ENCODE measurements around the gene MAD1L1.
"Not testable (repeated sequence)": the region's sequence is repeated elsewhere in the genome, so short reads cannot be mapped to it uniquely, and the experiment has no call there.

Gene MAD1L1

DNA sequence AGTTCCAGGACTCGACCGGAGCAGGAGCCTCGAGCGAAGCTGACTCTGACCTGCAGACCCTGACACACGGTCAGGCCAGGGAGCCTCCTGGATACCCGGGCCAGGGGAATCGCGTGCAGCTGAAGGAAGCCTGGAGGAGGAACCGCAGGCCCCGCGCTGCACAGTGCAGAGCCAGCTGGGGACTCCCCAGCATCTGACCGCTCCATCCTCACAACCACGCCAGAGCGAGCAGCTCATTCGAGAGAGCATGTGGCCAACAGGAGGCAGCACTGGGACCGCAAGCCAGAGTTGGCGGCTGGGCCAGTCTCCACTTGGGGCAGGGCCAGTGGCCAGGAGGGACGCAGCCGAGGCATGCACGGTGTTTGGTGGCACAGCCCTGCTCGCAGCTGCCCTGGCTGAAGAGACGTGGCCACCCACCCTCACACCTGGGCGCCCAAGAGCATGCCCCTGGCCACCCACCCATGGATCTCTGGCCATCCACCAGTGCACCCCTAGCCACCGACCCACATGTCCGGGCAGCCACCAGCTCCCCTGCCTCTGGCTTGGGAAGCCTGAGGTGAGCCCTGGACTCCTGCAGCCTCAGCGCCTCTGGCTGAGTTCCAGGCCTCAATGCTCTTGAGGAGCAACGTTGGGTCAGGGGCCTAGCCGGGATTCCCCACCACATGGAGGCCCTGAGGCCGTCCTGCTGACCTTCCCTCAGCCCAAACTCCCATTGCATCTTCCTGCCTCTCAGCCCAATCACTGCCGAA lies 348.7 kb downstream of the MAD1L1 start:
- DNase-seq (ENCODE audit: low read depth): no peak

DNA sequence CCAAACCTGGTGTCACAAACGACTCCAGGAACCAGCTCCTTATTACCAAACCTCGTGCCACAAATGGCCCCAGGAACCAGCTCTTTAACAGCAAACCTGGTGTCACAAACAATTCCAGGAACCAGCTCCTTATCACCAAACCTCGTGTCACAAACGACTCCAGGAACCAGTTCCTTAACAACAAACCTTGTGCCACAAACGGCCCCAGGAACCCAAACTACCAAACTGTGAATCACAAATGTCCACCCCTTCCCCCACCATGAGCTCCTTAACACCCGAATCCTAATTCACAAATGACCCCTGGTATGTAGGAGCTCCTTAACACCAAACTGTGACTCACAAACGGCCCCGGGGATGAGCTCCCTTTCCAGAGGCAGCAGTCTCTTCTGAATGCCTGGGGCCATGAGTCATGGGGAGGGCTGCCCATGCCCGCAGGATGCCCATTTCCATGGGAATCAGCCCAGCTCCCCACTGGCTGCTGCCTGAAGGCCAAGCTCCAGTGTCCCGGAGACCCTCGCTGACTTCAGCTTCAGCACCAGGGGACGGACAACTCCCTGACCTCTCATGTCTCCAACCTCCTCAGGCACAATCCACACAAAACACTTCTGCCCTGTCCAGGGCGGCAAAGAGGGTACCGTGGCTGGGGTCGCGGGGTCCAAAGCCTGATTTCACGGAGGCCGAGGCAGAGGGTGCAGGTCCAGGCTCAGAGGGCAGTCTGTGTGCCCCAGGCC lies 349.5 kb downstream of the MAD1L1 start:
- DNase-seq (ENCODE audit: low read depth): no peak

DNA sequence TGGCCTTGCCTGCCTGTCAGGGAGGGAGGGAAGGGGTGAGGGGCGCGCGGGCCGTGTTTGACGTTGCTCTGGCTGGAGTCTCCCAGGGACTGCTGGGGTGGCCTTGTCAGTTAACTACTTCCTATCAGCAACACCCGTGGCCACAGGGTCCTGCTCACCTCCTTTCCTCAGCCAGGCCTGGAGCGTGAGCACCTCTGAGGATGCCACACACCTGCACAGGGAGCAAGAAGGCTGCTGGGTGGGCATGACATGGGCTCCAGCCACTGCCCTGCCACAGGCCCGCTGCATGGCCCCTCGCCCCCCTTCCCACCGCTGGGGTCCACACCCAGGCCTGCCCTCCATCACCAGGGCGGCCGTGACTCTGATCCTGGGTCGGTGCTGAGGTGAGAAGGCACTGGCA lies 350.3 kb downstream of the MAD1L1 start:
- DNase-seq (ENCODE audit: low read depth): no peak

DNA sequence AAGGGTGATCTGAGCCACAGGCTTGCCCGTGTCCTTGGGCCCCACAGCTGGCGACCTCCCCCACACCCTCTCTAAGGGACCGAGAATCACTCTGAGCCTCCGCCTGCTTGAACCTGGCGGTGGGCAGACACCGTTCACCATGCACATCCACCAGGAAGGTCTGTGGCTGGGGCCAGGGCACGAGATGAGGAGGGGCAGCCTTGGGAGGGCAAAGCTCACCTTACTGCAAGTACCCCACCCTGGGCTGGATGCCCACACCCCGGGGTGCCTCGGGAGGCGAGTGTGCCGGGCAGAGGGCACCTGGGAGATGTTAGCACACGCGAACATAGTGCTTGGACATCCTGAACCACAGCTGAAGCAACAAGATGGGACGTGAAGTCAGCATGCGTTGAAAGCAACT lies 350.8 kb downstream of the MAD1L1 start:
- DNase-seq (ENCODE audit: low read depth): no peak

DNA sequence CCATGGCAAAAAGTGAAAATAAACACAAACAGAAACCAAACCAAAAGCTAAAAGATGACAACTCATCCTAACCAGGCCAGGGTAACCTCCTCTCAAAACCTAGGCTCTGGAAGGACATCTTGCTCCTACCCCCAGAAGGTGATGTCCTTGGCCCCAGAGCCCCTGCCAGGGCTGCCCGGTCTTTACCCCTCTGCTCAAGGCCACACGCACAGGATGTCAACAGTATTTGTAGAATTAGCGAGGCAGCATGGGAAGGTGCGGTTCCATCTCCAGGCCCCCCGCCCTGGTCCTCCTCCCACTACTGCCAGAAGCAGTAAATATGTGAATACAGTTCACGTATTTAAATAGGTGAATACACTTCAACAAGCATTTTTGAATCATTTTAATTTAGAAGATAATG lies 356.1 kb downstream of the MAD1L1 start:
- not testable (repeated sequence) for DNase-seq (ENCODE audit: low read depth)

DNA sequence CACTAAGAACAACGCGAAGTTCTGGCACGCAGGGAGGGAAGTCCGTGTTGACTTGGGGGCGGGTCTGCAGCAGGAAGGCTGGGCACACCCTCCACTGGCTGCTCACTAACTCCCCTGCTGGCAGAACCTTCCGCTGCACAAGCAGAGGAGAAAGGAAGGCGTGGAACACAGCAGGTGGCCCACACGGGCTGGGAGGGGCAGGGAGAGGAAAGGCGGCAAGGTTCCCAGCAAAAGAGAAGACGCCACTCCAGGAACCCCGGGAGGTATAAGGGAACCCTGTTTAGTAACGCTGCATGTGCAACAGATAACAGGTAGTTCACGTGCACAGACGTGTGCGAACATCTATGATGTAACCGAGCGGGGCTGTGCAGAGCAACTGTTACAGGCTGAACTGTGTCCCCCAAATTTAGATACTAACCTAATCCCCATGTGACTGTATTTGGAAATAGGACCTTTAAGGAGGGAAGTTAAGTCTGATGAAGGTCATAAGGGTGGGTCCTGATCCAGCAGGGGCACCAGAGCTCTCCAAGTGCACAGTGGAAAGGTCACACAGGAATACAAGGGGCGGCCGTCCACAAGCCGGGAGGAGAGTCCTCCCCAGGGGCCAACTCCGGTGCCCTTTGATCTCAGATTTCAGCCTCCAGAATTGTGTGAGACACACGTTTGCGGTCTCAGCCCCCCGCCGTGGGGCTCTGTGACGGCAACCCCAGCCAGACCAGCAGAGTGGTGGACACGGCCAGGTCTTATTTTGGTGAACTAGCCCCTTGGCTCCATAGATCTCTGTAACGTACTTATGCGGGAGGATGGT lies 357.1 kb downstream of the MAD1L1 start:
- not testable (repeated sequence) for DNase-seq (ENCODE audit: low read depth)

DNA sequence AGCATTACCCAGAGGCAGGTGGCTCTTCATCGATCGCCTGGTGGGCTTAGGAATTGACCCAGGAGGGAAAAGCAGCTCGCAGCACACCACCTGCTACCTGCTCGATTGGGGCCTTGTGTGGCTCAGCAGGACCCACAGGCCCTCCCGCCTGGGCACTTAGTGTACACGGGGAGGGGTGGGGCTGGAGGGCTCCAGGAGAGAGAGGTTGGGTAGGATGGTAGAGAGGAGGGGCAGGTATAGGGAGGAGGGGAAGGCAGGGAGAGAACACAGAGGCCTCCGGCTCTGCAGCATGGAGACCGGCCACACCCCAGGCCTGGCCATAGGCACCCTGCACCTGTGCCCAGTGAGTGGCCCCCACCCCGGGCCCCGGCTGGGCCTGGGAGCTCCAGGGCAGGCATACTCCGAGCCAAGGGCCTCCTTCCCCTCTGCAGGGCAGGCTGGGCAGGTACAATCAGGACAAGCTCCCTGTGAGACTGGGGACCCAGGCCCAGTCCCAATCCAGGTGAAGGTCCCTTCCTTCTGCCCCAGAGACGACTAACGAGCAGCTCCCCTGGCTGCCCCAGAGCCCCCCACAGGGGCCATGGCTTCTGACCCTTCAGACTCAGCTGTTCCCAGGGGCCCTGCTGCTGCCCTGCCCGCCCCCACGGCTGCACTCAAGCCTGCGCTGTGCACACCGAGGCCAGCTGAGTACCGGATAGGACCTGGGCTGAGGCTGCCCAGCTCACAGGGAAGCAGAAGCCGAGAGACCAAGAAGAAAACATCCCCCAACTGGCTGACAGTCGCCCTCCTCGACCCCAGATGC lies 358.0 kb downstream of the MAD1L1 start:
- DNase-seq (ENCODE audit: low read depth): not testable (repeated sequence)

DNA sequence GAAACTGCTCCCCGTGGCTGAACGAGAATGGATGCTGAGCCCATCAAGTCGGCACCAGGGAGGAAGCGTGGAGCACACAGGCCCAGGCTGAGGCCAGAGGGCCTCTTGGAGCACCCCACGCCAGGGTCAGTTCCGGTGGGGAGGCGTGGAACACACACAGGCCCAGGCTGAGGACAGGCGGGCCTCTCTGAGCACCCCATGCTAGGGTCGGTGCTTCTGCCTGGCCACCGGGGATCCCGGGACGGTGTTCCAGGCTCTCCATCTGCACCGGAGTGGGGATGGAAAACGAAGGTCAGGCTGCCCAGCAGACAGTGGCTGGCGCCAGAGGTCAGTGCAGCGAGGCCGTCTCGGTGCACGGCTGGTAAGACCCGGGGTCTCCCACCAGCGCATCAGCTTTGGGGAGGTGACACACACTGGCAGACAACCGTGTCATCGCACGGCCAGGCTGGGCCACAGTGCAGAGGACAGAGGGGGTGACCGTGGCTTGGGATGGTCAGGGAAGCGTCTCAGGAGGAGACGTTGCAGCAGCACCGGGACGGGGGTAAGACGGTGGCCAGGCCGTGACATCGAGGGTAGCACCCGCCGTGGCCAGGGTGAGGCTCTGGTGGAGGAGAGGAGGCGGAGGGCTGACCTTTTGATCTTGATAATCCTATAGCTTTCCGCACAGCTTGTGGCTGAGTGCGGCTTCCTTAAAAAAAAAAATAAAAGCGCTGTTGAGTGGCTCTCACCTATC lies 358.7 kb downstream of the MAD1L1 start:
- no peak for DNase-seq (ENCODE audit: low read depth)

DNA sequence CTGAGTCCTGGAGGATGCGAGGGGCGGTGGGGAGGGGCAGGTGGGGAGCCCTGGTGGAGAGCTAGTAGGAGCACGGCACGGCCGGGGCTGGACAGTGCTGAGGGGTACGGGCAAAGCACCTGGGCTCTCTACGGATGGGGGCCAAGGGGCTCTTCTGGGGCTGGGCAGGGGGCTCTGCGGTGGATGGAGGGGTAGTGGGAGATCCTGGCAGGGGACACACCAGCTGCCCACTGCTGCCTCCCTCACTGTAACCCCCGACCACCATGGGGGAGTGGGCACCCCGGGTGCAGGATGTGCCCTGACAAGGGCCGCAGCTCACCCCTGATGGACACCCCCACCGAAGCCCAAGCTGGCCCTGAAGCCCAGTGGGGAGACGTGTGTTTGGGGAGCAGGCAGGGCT lies 359.3 kb downstream of the MAD1L1 start:
- DNase-seq (ENCODE audit: low read depth): no peak

DNA sequence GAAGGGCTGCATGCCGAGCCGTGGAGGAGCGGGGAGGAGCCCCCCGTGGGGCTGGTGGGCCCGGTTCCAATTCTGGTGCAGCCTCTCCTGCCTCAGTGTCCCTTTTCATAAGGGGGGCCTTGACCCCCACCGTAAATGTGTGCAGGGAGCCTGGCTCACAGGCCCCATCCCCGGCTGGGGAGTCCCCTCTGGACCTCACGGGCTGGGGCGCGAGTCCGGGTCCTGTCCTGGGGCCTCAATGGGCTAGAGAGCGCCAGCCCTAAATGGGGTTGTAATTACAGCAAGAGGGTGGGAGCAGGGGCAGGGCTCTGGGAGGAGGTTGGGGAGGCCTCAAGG lies 359.7 kb downstream of the MAD1L1 start:
- no peak for DNase-seq (ENCODE audit: low read depth)

DNA sequence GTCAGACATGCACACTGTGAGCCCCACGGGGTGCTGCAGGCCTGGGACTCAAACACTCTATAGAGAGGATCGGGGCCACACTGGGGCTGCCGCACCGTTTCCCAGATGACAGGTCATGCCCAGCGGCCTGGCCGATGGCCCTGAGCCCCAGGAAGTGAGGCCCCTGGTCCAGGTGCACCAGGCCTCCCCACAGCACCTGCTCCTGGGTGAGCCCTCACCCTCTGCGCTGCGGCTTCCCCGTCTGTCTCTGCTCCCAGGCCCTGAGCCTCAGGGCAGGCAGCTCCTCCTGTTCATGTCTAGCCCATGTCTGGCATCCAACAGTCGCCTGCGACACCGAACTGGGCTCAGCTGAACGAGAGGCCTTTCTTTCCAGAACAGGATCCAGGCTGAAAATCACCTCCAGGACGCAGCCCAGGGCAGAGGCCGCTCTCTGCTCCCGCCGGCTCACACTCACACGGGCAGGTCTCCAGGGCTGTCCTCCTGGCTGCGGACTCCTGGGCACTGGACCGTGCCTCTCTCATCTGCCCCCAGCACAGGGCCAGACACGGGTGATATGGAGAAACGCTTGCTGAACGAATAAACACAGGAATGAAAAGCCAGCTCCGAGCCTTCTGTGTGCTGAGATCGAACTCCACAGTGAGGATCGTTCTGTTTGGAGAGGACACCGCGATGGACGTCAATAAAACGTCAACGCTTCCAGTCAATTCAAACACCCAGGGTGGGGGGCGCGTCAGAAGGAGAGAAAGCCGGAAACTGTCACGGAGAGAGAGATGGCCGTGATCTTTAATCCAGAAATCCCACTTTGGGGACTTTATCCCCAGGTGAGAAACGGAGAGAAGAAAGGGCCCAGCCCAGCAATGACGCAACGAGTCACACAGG lies 360.3 kb downstream of the MAD1L1 start:
- no peak for DNase-seq (ENCODE audit: low read depth)

DNA sequence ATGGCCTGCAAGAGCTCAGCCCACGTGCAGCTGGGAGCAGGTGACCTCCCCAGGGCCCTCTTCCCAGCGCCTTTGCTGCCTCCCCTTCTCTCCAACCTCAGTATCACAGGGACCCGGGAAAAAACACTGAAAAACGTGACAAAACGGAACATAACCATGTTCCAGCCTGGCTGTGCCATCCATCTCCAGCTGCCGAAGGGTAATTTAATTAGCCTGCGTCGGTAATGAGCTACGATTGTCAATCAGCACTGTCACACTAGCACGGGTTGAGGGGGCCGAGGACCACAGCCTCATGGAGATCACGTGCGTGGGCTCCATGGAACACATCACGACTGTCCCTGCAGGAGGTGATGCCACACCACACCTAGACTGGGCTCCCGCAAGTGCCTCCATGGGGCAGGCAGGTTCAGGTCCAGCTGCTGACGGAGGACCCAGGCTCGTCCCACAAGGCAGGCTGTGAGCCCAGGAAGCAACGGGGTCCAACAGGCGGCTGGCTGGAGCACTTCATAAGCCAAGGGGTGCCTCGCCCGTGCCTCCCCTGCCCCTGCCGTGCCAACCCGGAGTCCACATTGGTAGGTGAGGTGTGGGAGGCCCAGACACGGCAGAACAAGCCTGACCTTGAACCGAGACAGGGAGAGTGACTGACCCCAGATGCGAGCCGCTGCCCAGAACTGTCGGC lies 363.2 kb downstream of the MAD1L1 start:
- no peak for DNase-seq (ENCODE audit: low read depth)

DNA sequence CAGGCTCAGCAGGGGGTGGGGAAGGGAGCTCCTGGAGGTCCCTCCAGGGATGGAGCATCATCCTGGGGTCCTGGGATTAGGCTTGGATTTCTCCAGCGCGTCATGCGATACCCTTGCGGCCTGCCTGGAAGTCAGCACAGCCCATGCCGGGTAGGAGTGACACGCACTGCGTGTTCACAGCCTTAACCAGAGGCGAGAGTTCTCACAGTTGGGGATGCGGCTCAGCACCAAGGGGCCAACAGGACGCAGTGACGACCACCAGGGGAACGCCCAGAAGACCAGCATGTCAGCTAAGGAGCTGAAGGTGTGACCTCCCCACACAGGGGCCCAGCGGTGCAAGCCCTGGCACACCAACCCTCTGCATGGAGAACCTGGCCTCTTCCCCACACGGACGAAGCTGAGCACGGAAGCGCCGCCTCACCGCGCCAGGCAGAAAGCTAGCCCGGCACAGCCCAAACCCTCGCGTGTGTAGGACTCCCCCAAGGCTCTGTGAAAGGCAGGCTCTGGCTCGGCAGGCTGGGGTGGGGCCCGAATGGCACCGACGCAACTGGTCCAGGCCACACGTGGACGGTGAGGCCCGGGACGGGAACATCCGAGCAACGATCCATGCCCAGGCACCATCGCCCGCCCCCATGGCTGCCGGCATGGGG lies 364.1 kb downstream of the MAD1L1 start:
- no peak for DNase-seq (ENCODE audit: low read depth)

DNA sequence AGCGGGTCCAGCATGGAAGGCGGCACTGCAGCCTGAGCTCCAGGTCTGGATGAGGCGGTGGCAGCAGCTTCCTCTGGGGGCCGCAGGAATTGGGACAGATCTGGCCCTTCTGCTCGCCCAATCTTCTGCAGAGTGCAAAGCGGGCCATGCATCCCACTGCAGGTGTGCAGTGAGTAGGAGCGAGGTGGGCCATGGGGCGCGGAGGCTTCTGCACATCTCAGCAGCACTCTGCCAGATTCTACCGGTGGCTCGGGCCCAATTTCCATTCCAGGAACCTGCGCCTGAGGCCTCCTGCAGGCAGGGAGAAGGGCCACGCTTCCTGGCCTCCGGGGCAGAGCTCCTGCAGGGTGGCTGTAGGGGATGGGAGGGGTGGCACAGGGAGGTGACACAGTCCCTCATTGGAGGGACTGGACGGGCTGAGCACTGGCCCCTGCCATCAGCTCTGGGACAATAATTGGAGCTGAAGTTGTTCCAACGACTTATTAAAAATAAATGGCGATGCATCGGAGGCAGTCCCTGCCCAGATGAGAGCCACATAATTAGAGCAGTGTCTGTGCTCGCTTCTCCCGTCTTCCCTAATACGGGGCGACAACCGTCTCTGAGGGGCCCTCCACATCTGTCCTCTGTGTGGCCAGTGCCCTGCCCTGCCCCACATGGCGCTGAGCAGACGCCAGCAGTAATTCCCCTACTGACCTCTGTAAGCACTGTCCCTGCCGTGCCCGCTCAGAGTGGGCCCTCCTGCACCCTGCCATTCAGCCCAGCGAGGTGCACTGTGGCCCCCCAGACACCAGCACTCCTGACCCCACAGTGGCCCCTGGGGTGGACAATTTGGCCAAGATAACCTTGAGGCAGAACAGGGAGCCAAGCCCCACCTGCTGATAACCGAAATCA lies 365.1 kb downstream of the MAD1L1 start:
- no peak for DNase-seq (ENCODE audit: low read depth)

DNA sequence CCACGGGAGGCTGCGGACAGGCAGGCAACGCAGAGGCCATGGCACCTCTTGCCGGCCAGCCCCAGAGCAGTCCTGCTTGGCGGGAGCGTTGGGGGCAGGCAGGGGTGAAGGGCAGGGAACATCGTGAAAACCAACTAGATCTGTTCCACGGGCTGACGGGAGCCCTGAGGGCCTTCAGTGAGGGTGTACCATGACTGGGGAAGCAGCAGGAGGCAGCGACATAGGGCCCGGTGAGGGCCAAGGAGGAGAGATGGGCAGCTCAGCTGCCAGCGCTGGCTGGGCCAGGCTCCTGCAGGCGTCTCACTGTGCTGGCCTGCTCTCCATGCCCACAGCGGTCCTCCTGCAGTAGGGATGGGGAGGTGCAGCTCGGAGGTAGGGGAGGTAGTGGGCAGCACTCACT lies 366.1 kb downstream of the MAD1L1 start:
- DNase-seq (ENCODE audit: low read depth): no peak

DNA sequence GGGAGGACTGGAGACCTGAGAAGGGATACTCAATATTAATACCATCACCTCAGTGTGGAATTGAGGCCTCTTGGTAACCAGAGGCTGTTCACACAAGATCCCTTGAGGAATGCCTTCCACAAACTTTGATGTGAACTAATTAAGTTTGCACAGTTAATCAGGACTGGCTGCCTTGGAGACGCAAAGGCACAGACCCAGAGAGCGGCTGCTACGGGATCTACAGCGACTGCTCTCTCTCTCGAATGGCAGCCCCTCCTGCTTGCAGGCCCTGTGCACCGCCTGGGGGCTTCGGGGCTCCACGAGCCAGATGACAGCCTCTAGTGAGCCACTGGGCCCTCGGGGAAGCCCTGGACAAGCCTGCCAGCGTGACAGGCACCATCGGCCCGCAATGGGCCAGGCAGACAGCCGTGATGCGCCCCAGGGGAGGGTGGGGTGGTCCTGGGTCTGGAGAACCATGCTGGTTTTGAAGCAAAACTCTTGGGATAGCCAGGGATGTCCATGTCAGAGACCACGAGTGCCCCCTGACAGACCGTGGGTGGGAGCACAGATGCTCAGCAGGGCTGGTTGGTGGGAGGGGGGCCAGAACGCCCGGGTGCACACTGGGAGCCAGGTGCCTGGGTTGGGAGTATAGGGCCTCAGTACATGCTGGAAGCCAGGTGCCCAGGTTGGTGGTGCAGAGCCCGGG lies 367.0 kb downstream of the MAD1L1 start:
- DNase-seq (ENCODE audit: low read depth): no peak

DNA sequence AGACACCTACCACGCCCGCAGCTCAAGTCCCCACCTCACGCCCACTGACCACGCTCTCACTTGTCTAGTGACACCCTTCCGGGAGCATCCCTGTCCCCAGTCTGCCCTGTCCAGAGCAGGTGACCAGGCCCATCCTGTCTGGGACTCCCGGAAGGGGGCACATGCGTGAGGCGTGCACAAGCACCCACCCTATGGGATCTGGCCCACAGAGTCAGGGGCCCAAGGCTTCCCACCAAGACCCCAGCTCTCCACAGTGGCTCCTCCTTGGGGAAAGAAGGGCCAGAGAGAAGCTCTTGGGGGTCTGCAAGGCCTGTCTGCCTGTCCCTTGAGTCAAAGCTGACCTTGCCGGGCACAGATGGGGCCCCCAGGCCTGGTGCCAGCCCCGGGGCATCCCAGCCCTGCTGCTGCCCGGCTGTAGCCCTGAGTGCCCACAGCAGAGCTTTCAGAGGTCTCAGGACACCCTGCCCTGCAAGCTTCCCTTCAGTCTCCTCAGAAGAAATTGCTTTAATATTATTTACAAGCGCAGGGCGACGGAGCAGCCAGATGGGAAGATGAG lies 367.7 kb downstream of the MAD1L1 start:
- no peak for DNase-seq (ENCODE audit: low read depth)

Data from T-helper 22 cell (primary cell).